ENCODE results near the gene MGMT. TPM values are rescaled to one million over a fixed set of nuclear protein-coding genes. Genes with fewer than 3 reads are reported as not detected.

Gene MGMT
- total and polyA plus RNA-seq, 4 experiments from 2014 or later: 18.5 to 31.3 (median 24.4) TPM

- Mint-ChIP-seq H3K4me3 (no peak overlapping the region), H3K9me3 (peaks cover 0 to 43% (median 36%) of the 10 kb centered on the region in 8 donors), H3K27ac (no peak overlapping the region), H3K4me1 (peaks cover 0 to 3% (median 0%) of the 10 kb centered on the region in 4 donors), H3K36me3 (peaks cover 33 to 51% of the 10 kb centered on the region in 2 donors), H3K27me3 (no peaks in the 10 kb centered on the region)
- H3K4me3 ChIP-seq (ENCODE audit: low read length in 2 of 2): no peak overlapping the region
- ChIA-PET POLR2A (ENCODE audit: partially characterized antibody) (no interaction called here), CTCF (ENCODE audit: partially characterized antibody) (no interaction called here)
- intact Hi-C loops (cut with micrococcal nuclease): no loop called here
- no peaks in the 10 kb centered on the region for H3K4me1 ChIP-seq (ENCODE audit: insufficient read depth, low read length)
- peaks cover 0 to 9% of the 10 kb centered on the region in 2 donors for H3K9me3 ChIP-seq (ENCODE audit: control insufficient read depth in 1 of 2, low read length in 2 of 2)
- H3K27me3 ChIP-seq (ENCODE audit: insufficient read depth, low read length): no peaks in the 10 kb centered on the region
- DNase-seq: no peak
- H3K36me3 ChIP-seq (ENCODE audit: insufficient read depth, low read length): no peaks in the 10 kb centered on the region
- H3K27ac ChIP-seq (ENCODE audit: low read depth, low read length): no peak overlapping the region
Measured at GRCh38 chr10:129740532-129741279, 273.7 kb downstream of the MGMT start.

GRCh38 chr10:129741280-129741977 lies 274.4 kb downstream of the MGMT start:
- H3K27ac Mint-ChIP-seq: no peak overlapping the region
- H3K27me3 Mint-ChIP-seq: no peaks in the 10 kb centered on the region
- DNase-seq: no peak
- peaks cover 34 to 56% of the 10 kb centered on the region in 2 donors for H3K36me3 Mint-ChIP-seq
- H3K4me3 Mint-ChIP-seq: no peak overlapping the region
- H3K4me1 ChIP-seq (ENCODE audit: insufficient read depth, low read length): no peaks in the 10 kb centered on the region
- no peak overlapping the region for H3K27ac ChIP-seq (ENCODE audit: low read depth, low read length)
- CTCF ChIA-PET (ENCODE audit: partially characterized antibody): no interaction called here
- no peaks in the 10 kb centered on the region for H3K27me3 ChIP-seq (ENCODE audit: insufficient read depth, low read length)
- POLR2A ChIA-PET (ENCODE audit: partially characterized antibody): no interaction called here
- no peaks in the 10 kb centered on the region for H3K36me3 ChIP-seq (ENCODE audit: insufficient read depth, low read length)
- intact Hi-C loops (cut with micrococcal nuclease): no loop called here
- peaks cover 0 to 3% (median 0%) of the 10 kb centered on the region in 4 donors for H3K4me1 Mint-ChIP-seq
- H3K9me3 ChIP-seq (ENCODE audit: control insufficient read depth in 1 of 2, low read length in 2 of 2): peaks cover 0 to 9% of the 10 kb centered on the region in 2 donors
- H3K9me3 Mint-ChIP-seq: peaks cover 0 to 48% (median 40%) of the 10 kb centered on the region in 8 donors
- no peak overlapping the region for H3K4me3 ChIP-seq (ENCODE audit: low read length in 2 of 2)

- POLR2A ChIA-PET (ENCODE audit: partially characterized antibody): no interaction called here
- Mint-ChIP-seq H3K36me3 (peaks cover 38 to 56% of the 10 kb centered on the region in 2 donors), H3K4me3 (no peak overlapping the region), H3K27ac (no peak overlapping the region), H3K4me1 (peaks cover 0 to 3% (median 0%) of the 10 kb centered on the region in 4 donors), H3K9me3 (peaks cover 0 to 53% (median 45%) of the 10 kb centered on the region in 8 donors), H3K27me3 (no peaks in the 10 kb centered on the region)
- Histone ChIP-seq H3K4me1 (ENCODE audit: insufficient read depth, low read length) (no peaks in the 10 kb centered on the region), H3K36me3 (ENCODE audit: insufficient read depth, low read length) (no peaks in the 10 kb centered on the region), H3K9me3 (ENCODE audit: control insufficient read depth in 1 of 2, low read length in 2 of 2) (peaks cover 0 to 9% of the 10 kb centered on the region in 2 donors), H3K27me3 (ENCODE audit: insufficient read depth, low read length) (no peaks in the 10 kb centered on the region), H3K27ac (ENCODE audit: low read depth, low read length) (no peak overlapping the region), H3K4me3 (ENCODE audit: low read length in 2 of 2) (no peak overlapping the region)
- CTCF ChIA-PET (ENCODE audit: partially characterized antibody): no interaction called here
- no peak for DNase-seq
- intact Hi-C loops (cut with micrococcal nuclease): no loop called here
Measured at GRCh38 chr10:129741978-129742741, 275.1 kb downstream of the MGMT start.

GRCh38 chr10:129742742-129743550 lies 275.9 kb downstream of the MGMT start:
- H3K27me3 Mint-ChIP-seq: no peaks in the 10 kb centered on the region
- Histone ChIP-seq H3K27me3 (ENCODE audit: insufficient read depth, low read length) (no peaks in the 10 kb centered on the region), H3K36me3 (ENCODE audit: insufficient read depth, low read length) (no peaks in the 10 kb centered on the region), H3K27ac (ENCODE audit: low read depth, low read length) (no peak overlapping the region), H3K9me3 (ENCODE audit: control insufficient read depth in 1 of 2, low read length in 2 of 2) (peaks cover 0 to 9% of the 10 kb centered on the region in 2 donors), H3K4me1 (ENCODE audit: insufficient read depth, low read length) (no peaks in the 10 kb centered on the region), H3K4me3 (ENCODE audit: low read length in 2 of 2) (no peak overlapping the region)
- no peak overlapping the region for H3K4me3 Mint-ChIP-seq
- ChIA-PET CTCF (ENCODE audit: partially characterized antibody) (no interaction called here), POLR2A (ENCODE audit: partially characterized antibody) (no interaction called here)
- peaks cover 3 to 61% (median 53%) of the 10 kb centered on the region in 8 donors for H3K9me3 Mint-ChIP-seq
- H3K4me1 Mint-ChIP-seq: peaks cover 0 to 3% (median 0%) of the 10 kb centered on the region in 4 donors
- H3K27ac Mint-ChIP-seq: no peak overlapping the region
- no peak for DNase-seq
- H3K36me3 Mint-ChIP-seq: peaks cover 44 to 56% of the 10 kb centered on the region in 2 donors
- intact Hi-C loops (cut with micrococcal nuclease): no loop called here

- intact Hi-C loops (cut with micrococcal nuclease): no loop called here
- no peak for DNase-seq
Measured at GRCh38 chr10:129743738-129744133, 276.7 kb downstream of the MGMT start.

GRCh38 chr10:129744134-129745111 lies 277.4 kb downstream of the MGMT start:
- H3K27me3 ChIP-seq (ENCODE audit: insufficient read depth, low read length): no peaks in the 10 kb centered on the region
- intact Hi-C loops (cut with micrococcal nuclease): no loop called here
- H3K27ac ChIP-seq (ENCODE audit: low read depth, low read length): no peak overlapping the region
- no peak for DNase-seq
- CTCF ChIA-PET (ENCODE audit: partially characterized antibody): no interaction called here
- H3K4me1 ChIP-seq (ENCODE audit: insufficient read depth, low read length): no peaks in the 10 kb centered on the region
- Mint-ChIP-seq H3K4me3 (no peak overlapping the region), H3K27me3 (no peaks in the 10 kb centered on the region), H3K4me1 (peaks cover 0 to 3% (median 0%) of the 10 kb centered on the region in 4 donors), H3K9me3 (peaks cover 6 to 64% (median 58%) of the 10 kb centered on the region in 8 donors), H3K27ac (no peak overlapping the region), H3K36me3 (peaks cover 51 to 58% of the 10 kb centered on the region in 2 donors)
- POLR2A ChIA-PET (ENCODE audit: partially characterized antibody): no interaction called here
- no peaks in the 10 kb centered on the region for H3K36me3 ChIP-seq (ENCODE audit: insufficient read depth, low read length)
- no peak overlapping the region for H3K4me3 ChIP-seq (ENCODE audit: low read length in 2 of 2)
- H3K9me3 ChIP-seq (ENCODE audit: control insufficient read depth in 1 of 2, low read length in 2 of 2): peaks cover 0 to 22% of the 10 kb centered on the region in 2 donors

More at GRCh38 chr10:129743738-129744133, 276.7 kb downstream of the MGMT start:
- H3K27me3 ChIP-seq (ENCODE audit: insufficient read depth, low read length): no peaks in the 10 kb centered on the region
- no peaks in the 10 kb centered on the region for H3K4me1 ChIP-seq (ENCODE audit: insufficient read depth, low read length)
- H3K4me3 ChIP-seq (ENCODE audit: low read length in 2 of 2): no peak overlapping the region
- ChIA-PET POLR2A (ENCODE audit: partially characterized antibody) (no interaction called here), CTCF (ENCODE audit: partially characterized antibody) (no interaction called here)
- Mint-ChIP-seq H3K36me3 (peaks cover 50 to 58% of the 10 kb centered on the region in 2 donors), H3K4me3 (no peak overlapping the region), H3K27ac (no peak overlapping the region), H3K4me1 (peaks cover 0 to 3% (median 0%) of the 10 kb centered on the region in 4 donors), H3K27me3 (no peaks in the 10 kb centered on the region), H3K9me3 (peaks cover 6 to 64% (median 58%) of the 10 kb centered on the region in 8 donors)
- H3K36me3 ChIP-seq (ENCODE audit: insufficient read depth, low read length): no peaks in the 10 kb centered on the region
- no peak overlapping the region for H3K27ac ChIP-seq (ENCODE audit: low read depth, low read length)
- H3K9me3 ChIP-seq (ENCODE audit: control insufficient read depth in 1 of 2, low read length in 2 of 2): peaks cover 0 to 17% of the 10 kb centered on the region in 2 donors

Data from CD4-positive, alpha-beta memory T cell (primary cell).